H1 (cell line): ENCODE results near the gene SOX13. TPM values are rescaled to one million over a fixed set of nuclear protein-coding genes. Genes with fewer than 3 reads are reported as not detected.

Experiments
- CHD2 ChIP-seq: IDR thresholded peaks from 2 replicates; pipeline ENCODE4 v1.6.1; 2012; ENCODE audit warnings: low read length, improper control_type of control experiment
- CREB1 ChIP-seq: IDR thresholded peaks from 2 replicates; pipeline ENCODE4 v1.6.1; 2012; ENCODE audit warnings: inconsistent platforms
- E2F6 ChIP-seq: IDR thresholded peaks from 2 replicates; pipeline ENCODE4 v1.6.1; 2012; ENCODE audit warnings: inconsistent platforms
- FOSL1 ChIP-seq: IDR thresholded peaks from 2 replicates; pipeline ENCODE4 v1.6.1; 2011; ENCODE audit warnings: mild to moderate bottlenecking, low read depth, low read length, moderate library complexity; ENCODE audit not compliant: insufficient read depth
- GABPA ChIP-seq: IDR thresholded peaks from 2 replicates; pipeline ENCODE4 v1.6.1; 2011; ENCODE audit warnings: mild to moderate bottlenecking, low read length, moderate library complexity, borderline replicate concordance; ENCODE audit not compliant: insufficient read depth
- NANOG ChIP-seq: IDR thresholded peaks from 2 replicates; pipeline ENCODE4 v1.6.1; 2011; ENCODE audit warnings: low read length, low read depth, mild to moderate bottlenecking, inconsistent platforms; ENCODE audit not compliant: insufficient read depth, poor library complexity, severe bottlenecking
- SAP30 ChIP-seq: fragments of 300-600 bp; sonication (generic); IDR thresholded peaks from 2 replicates; pipeline ENCODE4 v1.7.1; 2012; ENCODE audit warnings: low read length, moderate library complexity, mild to moderate bottlenecking, inconsistent platforms; ENCODE audit not compliant: insufficient read depth, insufficient replicate concordance
- TCF12 ChIP-seq: IDR thresholded peaks from 2 replicates; pipeline ENCODE4 v1.6.1; 2011; ENCODE audit warnings: low read depth, mild to moderate bottlenecking, low read length
- polyA plus RNA-seq, 7 experiments: library from polyadenylated mRNA; depleted of rRNA in 3 of 7; stranded (reverse) in 5 of 7; unstranded in 2 of 7; fragments of >200 nt in 5 of 7; fragments of 200-250 nt in 2 of 7; gene quantifications; 1 replicate in 5 of 7; 2 replicates in 1 of 7; 4 replicates in 1 of 7; pipeline versions ENCODE4 v1.2.1 to v1.2.3, GENCODE V29; 2011 to 2013; ENCODE audit warnings: missing spikeins in 2 of 7, mixed read lengths in 2 of 7
- total RNA-seq: library from RNA; stranded (reverse); fragmentation: NEBNext Ultra II Directional; extraction: Animal tissue kit (Norgen Biotek cat#: 25700); gene quantifications from 2 replicates; pipeline ENCODE4 v1.2.1, GENCODE V29; 2021
- TF ChIP-seq, protein P1 (sequence below): fragments of 300-600 bp; sonication (generic); IDR thresholded peaks from 2 replicates; pipeline ENCODE4 v1.7.1; 2012; ENCODE audit warnings: low read length, moderate library complexity, mild to moderate bottlenecking, inconsistent platforms; ENCODE audit not compliant: insufficient replicate concordance
- TF ChIP-seq, protein P2 (sequence below): IDR thresholded peaks from 2 replicates; pipeline ENCODE4 v1.6.1; 2012; ENCODE audit warnings: inconsistent platforms

The SOX13 gene
- total and polyA plus RNA-seq, 2 of the 8 experiments (the other 6 are each of a cell fraction or from before 2014, with no cell fraction given) = 113 to 173 TPM

GRCh38 chr1:204102029-204102611, 29.2 kb downstream of the SOX13 start (continued):
- TF ChIP-seq, protein P1, sequence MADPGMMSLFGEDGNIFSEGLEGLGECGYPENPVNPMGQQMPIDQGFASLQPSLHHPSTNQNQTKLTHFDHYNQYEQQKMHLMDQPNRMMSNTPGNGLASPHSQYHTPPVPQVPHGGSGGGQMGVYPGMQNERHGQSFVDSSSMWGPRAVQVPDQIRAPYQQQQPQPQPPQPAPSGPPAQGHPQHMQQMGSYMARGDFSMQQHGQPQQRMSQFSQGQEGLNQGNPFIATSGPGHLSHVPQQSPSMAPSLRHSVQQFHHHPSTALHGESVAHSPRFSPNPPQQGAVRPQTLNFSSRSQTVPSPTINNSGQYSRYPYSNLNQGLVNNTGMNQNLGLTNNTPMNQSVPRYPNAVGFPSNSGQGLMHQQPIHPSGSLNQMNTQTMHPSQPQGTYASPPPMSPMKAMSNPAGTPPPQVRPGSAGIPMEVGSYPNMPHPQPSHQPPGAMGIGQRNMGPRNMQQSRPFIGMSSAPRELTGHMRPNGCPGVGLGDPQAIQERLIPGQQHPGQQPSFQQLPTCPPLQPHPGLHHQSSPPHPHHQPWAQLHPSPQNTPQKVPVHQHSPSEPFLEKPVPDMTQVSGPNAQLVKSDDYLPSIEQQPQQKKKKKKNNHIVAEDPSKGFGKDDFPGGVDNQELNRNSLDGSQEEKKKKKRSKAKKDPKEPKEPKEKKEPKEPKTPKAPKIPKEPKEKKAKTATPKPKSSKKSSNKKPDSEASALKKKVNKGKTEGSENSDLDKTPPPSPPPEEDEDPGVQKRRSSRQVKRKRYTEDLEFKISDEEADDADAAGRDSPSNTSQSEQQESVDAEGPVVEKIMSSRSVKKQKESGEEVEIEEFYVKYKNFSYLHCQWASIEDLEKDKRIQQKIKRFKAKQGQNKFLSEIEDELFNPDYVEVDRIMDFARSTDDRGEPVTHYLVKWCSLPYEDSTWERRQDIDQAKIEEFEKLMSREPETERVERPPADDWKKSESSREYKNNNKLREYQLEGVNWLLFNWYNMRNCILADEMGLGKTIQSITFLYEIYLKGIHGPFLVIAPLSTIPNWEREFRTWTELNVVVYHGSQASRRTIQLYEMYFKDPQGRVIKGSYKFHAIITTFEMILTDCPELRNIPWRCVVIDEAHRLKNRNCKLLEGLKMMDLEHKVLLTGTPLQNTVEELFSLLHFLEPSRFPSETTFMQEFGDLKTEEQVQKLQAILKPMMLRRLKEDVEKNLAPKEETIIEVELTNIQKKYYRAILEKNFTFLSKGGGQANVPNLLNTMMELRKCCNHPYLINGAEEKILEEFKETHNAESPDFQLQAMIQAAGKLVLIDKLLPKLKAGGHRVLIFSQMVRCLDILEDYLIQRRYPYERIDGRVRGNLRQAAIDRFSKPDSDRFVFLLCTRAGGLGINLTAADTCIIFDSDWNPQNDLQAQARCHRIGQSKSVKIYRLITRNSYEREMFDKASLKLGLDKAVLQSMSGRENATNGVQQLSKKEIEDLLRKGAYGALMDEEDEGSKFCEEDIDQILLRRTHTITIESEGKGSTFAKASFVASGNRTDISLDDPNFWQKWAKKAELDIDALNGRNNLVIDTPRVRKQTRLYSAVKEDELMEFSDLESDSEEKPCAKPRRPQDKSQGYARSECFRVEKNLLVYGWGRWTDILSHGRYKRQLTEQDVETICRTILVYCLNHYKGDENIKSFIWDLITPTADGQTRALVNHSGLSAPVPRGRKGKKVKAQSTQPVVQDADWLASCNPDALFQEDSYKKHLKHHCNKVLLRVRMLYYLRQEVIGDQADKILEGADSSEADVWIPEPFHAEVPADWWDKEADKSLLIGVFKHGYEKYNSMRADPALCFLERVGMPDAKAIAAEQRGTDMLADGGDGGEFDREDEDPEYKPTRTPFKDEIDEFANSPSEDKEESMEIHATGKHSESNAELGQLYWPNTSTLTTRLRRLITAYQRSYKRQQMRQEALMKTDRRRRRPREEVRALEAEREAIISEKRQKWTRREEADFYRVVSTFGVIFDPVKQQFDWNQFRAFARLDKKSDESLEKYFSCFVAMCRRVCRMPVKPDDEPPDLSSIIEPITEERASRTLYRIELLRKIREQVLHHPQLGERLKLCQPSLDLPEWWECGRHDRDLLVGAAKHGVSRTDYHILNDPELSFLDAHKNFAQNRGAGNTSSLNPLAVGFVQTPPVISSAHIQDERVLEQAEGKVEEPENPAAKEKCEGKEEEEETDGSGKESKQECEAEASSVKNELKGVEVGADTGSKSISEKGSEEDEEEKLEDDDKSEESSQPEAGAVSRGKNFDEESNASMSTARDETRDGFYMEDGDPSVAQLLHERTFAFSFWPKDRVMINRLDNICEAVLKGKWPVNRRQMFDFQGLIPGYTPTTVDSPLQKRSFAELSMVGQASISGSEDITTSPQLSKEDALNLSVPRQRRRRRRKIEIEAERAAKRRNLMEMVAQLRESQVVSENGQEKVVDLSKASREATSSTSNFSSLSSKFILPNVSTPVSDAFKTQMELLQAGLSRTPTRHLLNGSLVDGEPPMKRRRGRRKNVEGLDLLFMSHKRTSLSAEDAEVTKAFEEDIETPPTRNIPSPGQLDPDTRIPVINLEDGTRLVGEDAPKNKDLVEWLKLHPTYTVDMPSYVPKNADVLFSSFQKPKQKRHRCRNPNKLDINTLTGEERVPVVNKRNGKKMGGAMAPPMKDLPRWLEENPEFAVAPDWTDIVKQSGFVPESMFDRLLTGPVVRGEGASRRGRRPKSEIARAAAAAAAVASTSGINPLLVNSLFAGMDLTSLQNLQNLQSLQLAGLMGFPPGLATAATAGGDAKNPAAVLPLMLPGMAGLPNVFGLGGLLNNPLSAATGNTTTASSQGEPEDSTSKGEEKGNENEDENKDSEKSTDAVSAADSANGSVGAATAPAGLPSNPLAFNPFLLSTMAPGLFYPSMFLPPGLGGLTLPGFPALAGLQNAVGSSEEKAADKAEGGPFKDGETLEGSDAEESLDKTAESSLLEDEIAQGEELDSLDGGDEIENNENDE = no peak
- TF ChIP-seq CHD2 (no peak), GABPA (no peak), E2F6 (no peak), CREB1 (no peak), SAP30 (no peak), NANOG (no peak), TCF12 (no peak), FOSL1 (no peak)
- TF ChIP-seq, protein P2, sequence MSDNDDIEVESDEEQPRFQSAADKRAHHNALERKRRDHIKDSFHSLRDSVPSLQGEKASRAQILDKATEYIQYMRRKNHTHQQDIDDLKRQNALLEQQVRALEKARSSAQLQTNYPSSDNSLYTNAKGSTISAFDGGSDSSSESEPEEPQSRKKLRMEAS = no peak
